Neural crest cell (in vitro differentiated cells): ENCODE measurements around the gene PGAM1. TPM values are rescaled to one million over a fixed set of nuclear protein-coding genes. Genes with fewer than 3 reads are reported as not detected.
A peak's percentile ranks its signal among the peaks of the same experiment; 100 is the strongest.
"Not testable (repeated sequence)": the region's sequence is repeated elsewhere in the genome, so short reads cannot be mapped to it uniquely, and the experiment has no call there.

Experiments used
- DNase-seq: peaks from one replicate; pipeline ENCODE4 v3.0.0; 2021; ENCODE audit warnings: low read depth, mixed read lengths, low spot score
- H3K27ac Mint-ChIP-seq: one replicate; pipeline ENCODE4 v1.8.0; 2021; ENCODE audit warnings: mild to moderate bottlenecking, mixed read lengths; ENCODE audit not compliant: unreplicated experiment
- H3K27me3 Mint-ChIP-seq: 2 replicates; pipeline ENCODE4 v1.8.0; 2021; ENCODE audit warnings: low read depth, mild to moderate bottlenecking, mixed read lengths
- H3K36me3 Mint-ChIP-seq: 2 replicates; pipeline ENCODE4 v1.8.0; 2021; ENCODE audit warnings: low read depth, mild to moderate bottlenecking, mixed read lengths
- H3K4me1 Mint-ChIP-seq: 2 replicates; pipeline ENCODE4 v1.8.0; 2021; ENCODE audit warnings: mixed read lengths
- H3K4me3 Mint-ChIP-seq: one replicate; pipeline ENCODE4 v1.8.0; 2021; ENCODE audit warnings: mild to moderate bottlenecking, mixed read lengths
- H3K9me3 Mint-ChIP-seq: 2 replicates; pipeline ENCODE4 v1.8.0; 2021; ENCODE audit warnings: mixed read lengths
- total RNA-seq: library from RNA; stranded (reverse); gene quantifications from 2 replicates; pipeline ENCODE4 v1.2.1, GENCODE V29; 2021
- TF ChIP-seq, protein P1 (sequence below): fragments of 200-600 bp; sonication (generic); conservative IDR thresholded peaks from 2 replicates; pipeline ENCODE4 v1.5.0; 2021; ENCODE audit warnings: antibody characterized with exemption, mild to moderate bottlenecking

The PGAM1 gene
- total RNA-seq, 1 donor from 2014 or later, result 313 TPM

DNA sequence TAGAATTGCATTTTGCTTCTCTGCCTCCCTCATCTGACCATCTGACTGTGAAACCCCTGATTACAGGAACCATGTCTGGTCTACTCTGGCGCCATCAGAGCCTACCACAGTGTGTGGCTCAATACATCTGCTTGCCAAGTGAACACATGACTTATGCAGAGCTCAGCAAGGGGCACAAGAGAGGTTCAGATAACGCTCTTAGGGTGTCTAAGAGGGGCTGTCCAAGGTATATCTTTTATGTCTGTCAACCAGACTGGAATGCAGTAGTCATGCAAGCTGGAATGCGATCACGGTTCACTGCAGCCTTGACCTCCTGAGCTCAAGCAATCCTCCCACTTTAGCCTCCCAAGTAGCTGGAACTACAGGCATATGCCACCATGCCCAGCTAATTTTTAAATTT is 14.6 kb upstream of the PGAM1 start:
- DNase-seq, result no peak
- Mint-ChIP-seq H3K4me3 (no peak overlapping the region), H3K36me3 (no peaks in the 10 kb centered on the region), H3K27me3 (no peaks in the 10 kb centered on the region), H3K4me1 (peaks cover 17% of the 10 kb centered on the region), H3K9me3 (no peaks in the 10 kb centered on the region), H3K27ac (no peak overlapping the region)
- TF ChIP-seq, protein P1, sequence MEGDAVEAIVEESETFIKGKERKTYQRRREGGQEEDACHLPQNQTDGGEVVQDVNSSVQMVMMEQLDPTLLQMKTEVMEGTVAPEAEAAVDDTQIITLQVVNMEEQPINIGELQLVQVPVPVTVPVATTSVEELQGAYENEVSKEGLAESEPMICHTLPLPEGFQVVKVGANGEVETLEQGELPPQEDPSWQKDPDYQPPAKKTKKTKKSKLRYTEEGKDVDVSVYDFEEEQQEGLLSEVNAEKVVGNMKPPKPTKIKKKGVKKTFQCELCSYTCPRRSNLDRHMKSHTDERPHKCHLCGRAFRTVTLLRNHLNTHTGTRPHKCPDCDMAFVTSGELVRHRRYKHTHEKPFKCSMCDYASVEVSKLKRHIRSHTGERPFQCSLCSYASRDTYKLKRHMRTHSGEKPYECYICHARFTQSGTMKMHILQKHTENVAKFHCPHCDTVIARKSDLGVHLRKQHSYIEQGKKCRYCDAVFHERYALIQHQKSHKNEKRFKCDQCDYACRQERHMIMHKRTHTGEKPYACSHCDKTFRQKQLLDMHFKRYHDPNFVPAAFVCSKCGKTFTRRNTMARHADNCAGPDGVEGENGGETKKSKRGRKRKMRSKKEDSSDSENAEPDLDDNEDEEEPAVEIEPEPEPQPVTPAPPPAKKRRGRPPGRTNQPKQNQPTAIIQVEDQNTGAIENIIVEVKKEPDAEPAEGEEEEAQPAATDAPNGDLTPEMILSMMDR, result no peak

DNA sequence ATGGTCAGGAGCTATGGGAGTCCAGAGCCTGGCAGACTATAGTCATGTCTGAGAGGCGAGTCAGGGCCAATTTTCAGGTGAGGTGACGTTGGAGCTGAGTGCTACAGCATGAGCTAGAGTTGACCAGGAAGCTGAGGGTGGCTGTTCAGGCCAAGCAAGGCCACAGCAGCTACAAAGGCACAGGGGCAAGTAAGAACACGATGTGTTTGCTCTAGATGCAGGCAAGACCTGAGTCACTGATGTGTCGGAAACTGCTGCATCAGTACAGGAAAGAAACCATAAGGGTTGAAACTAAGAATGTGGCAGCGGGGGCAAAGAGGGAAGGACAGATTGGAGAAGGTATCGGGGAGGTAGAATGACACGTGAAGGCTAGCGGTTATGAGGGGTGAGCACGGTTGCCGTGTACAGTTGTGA is 13.1 kb upstream of the PGAM1 start:
- H3K9me3 Mint-ChIP-seq, result no peaks in the 10 kb centered on the region
- no peak overlapping the region for H3K4me3 Mint-ChIP-seq
- no peak overlapping the region for H3K27ac Mint-ChIP-seq
- TF ChIP-seq, protein P1, result no peak
- DNase-seq, result no peak
- H3K27me3 Mint-ChIP-seq, result no peaks in the 10 kb centered on the region
- H3K4me1 Mint-ChIP-seq, result peaks cover 13% of the 10 kb centered on the region
- H3K36me3 Mint-ChIP-seq, result no peaks in the 10 kb centered on the region

DNA sequence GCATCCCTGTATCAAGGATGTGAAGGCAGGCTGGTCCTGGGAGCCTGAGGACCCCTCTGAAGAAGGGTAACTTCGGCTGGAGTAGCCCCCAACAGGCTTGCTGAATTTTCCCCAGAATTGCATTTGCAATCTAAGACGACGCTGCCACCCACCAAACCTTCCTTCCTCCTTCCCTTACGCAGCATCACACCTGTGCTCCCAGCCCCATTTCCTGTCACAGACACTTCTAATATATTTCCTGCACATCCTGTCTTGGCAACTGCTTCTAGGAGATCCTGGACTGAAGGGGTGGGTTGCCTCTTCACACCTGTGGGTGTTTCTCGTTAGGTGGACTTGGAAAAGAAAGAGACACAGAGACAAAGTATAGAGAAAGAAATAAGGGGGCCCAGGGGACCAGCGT is 9.4 kb upstream of the PGAM1 start:
- TF ChIP-seq, protein P1, result no peak
- H3K36me3 Mint-ChIP-seq, result no peaks in the 10 kb centered on the region
- no peak for DNase-seq
- H3K27ac Mint-ChIP-seq, result no peak overlapping the region
- no peaks in the 10 kb centered on the region for H3K27me3 Mint-ChIP-seq
- peaks cover 29% of the 10 kb centered on the region for H3K4me1 Mint-ChIP-seq
- H3K4me3 Mint-ChIP-seq, result no peak overlapping the region
- H3K9me3 Mint-ChIP-seq, result no peaks in the 10 kb centered on the region

DNA sequence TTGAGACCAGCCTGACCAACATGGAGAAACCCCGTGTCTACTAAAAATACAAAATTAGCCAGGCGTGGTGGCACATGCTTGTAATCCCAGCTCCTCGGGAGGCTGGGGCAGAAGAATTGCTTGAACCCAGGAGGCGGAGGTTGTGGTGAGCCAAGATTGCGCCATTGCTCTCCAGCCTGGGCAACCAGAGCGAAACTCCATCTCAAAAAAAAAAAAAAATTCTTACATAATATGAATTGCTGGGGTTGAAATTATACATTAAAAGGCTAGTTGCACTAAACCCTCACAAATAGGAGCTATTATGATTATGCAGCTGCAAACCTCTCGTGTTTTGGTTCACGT is 2.3 kb upstream of the PGAM1 start:
- H3K27me3 Mint-ChIP-seq, DNase-seq, H3K36me3 Mint-ChIP-seq, H3K9me3 Mint-ChIP-seq, H3K27ac Mint-ChIP-seq: not testable (repeated sequence)
- H3K4me1 Mint-ChIP-seq, result peaks cover 33% of the 10 kb centered on the region
- peak overlapping the region; percentile 54 for H3K4me3 Mint-ChIP-seq

DNA sequence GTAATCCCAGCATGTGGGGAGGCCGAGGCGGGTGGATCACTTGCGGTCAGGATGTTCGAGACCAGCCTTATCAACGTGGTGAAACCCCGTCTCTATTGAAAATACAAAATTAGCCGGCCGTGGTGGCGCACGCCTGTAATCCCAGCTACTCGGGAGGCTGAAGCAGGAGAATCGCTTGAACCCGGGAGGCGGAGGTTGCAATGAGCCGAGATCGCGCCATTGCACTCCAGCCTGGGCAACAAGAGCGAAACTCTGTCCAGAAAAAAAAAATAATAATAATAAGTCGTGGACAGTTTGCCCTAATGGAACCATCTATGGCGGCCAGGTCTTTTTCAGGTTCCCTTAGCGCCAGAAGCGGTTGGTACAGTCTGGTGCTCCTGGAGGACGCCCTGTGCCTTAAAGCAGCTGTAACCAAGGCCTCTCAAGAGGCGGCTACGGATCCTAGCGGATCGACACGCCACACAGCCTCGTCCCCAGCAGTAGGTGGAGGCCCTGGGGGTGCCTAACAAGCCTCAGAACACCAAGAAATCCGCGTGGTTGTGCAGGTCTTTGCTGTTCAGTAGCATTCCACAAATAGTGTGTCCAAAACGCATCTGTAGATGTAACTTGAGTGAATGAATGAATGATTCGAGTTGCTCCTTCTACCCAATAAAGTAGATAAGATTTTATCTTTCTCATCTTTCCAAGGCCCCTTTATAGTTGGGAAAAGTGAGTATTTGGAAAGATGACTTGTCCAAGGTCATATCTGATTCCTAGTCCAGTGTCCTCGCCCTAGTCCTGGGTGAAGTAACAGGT is 982 bp downstream of the PGAM1 start:
- no peaks in the 10 kb centered on the region for H3K27me3 Mint-ChIP-seq
- TF ChIP-seq, protein P1, result no peak
- peak overlapping the region; percentile 94 for H3K27ac Mint-ChIP-seq
- DNase-seq, result no peak
- no peaks in the 10 kb centered on the region for H3K9me3 Mint-ChIP-seq
- peak overlapping the region; percentile 95 for H3K4me3 Mint-ChIP-seq
- H3K4me1 Mint-ChIP-seq, result peaks cover 30% of the 10 kb centered on the region
- H3K36me3 Mint-ChIP-seq, result peaks cover 13% of the 10 kb centered on the region

DNA sequence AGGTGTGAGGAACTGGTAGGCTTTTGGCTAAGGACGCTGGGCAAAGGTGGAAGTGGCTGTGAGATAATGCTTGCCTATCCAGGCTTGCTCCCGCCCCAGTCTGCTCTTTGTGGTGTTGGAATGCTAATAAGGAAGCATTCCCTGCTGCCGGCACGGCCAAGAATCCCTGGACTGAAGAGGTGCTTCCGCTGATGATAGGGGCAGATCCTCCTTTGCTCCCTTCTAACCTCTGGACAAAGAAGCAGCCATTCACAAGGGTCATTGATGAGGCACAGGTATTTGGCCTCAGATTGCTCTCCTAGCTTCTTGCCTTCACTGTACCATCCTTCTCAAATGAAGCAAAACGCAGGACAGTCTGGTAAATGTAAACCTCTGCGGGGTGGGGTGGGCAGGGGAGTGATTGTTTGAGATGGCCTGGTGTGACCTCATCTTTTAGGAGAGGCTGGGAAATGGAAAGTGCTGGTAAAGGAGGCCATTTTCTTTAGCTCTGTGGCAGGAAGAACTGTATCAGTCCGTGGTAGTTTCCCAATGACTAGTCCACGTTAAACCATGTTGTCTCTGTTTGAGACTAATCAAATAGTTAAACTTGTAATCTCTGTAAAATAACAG is 1.7 kb downstream of the PGAM1 start:
- peak overlapping the region; percentile 94 for H3K27ac Mint-ChIP-seq
- peaks cover 16% of the 10 kb centered on the region for H3K36me3 Mint-ChIP-seq
- TF ChIP-seq, protein P1, result no peak
- no peak for DNase-seq
- peaks cover 30% of the 10 kb centered on the region for H3K4me1 Mint-ChIP-seq
- H3K4me3 Mint-ChIP-seq, result peak overlapping the region; percentile 95
- no peaks in the 10 kb centered on the region for H3K9me3 Mint-ChIP-seq
- no peaks in the 10 kb centered on the region for H3K27me3 Mint-ChIP-seq
